ENCODE data around the gene ZSCAN21.
"Not testable (repeated sequence)": the region's sequence is repeated elsewhere in the genome, so short reads cannot be mapped to it uniquely, and the experiment has no call there.

The ZSCAN21 gene

GRCh38 chr7:100049441-100050291 is at the start of gene ZSCAN21:
Gene ZSCAN21 (plus strand): TSS chr7:100049774. CDS start chr7:100057007, 7,233 bp downstream.
- DNase-seq = peak; percentile 87

DNA sequence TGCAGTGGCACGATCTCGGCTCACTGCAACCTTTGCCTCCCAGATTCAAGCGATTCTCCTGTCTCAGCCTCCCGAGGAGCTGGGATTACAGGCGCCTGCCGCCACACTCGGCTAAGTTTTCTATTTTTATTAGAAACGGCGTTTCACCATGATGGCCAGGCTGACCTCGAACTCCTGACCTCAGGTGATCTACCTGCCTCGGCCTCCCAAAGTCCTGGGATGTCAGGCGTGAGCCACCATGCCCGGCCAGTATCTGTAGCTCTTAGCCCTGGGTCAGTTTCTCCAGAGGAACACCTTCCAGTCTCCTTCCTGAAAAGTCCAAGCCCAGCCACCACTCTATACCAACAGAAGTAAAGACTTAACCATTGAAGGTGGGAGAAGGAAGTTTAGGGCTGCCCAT is 49.3 kb upstream of the ZSCAN21 start:
- DNase-seq = no peak

- DNase-seq = peak; percentile 15
Observed at GRCh38 chr7:100003711-100004661, 45.6 kb upstream of the ZSCAN21 start.

GRCh38 chr7:100007887-100008286 is 41.7 kb upstream of the ZSCAN21 start:
- no peak for DNase-seq

DNA sequence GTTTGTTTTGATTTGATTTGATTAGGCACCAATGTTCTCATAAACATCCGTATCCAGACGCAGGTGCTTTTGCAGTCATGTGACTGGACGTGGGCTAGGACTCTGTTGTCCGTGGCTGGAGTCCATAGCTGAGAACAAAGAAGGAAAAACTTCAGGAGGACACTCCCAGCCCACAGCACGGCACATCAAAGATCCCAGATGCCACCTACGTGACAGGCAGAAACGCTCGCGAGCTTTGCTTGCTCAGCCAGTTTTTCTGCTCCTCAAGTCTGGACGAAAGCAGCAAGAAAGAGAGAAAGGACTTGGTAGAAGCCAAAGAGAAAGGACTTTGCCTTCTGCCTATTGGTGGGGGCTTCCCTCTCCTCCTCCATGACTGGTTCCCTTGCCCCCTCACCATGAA is 41.0 kb upstream of the ZSCAN21 start:
- no peak for DNase-seq

- DNase-seq = not testable (repeated sequence)
Observed at GRCh38 chr7:100009952-100010351, 39.6 kb upstream of the ZSCAN21 start.

GRCh38 chr7:100010901-100011300 is 38.7 kb upstream of the ZSCAN21 start:
- DNase-seq = no peak

- no peak for DNase-seq
Observed at GRCh38 chr7:100011516-100011915, 38.1 kb upstream of the ZSCAN21 start.

DNA sequence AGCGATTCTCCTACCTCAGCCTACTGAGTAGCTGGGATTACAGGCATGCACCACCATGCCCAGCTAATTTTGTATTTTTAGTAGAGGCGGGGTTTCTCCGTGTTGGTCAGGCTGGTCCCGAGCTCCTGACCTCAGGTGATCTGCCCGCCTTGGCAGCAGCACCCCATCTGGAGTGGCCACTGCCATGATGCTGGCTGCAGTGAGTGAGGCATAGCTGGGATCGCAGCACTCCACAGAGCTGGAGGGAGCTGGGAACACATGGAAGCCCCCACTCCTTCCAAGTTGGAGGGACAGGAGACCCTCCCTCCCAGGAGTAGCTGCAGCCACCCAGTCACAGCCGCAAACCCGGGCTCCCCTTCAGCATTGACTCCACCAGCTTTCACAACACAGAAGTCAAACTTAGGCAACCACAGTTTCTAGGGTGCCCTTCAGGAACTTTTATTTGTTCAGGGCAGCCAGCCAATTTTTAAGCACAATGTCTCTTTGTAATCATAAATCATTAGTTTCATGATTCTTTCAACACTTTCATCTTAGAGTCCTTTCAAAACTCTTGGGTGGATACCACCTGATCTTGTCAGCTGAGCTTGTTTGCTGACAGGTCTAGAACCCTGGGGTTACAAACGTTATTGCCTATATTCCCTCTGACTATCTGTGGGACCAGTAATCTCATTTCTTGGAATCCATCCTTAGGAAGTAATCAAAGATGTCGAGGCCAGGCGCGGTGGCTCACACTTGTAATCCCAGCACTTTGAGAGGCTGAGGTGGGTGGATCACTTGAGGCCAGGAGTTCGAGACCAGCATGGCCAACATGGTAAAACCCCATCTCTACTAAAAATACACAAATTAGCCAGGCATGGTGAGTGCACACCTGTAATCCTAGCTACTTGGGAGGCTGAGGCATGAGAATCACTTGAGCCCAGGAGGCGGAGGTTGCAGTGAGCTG is 36.9 kb upstream of the ZSCAN21 start:
- not testable (repeated sequence) for DNase-seq

DNA sequence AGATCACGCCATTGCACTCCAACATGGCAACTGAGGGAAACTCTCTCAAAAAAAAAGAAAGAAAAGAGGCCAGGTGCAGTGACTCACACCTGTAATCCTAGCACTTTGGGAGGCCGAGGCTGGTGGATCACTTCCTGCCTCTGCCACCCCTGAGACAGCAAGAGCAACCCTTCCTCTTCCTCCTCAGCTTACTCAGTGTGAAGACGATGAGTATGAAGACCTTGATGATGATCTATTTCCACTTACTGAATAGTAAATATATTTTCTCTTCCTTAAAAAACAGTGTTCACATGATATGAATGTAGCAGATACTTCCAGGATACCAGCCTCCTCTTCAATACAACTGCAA is 36.3 kb upstream of the ZSCAN21 start:
- DNase-seq = no peak

GRCh38 chr7:100015232-100016214 is 34.1 kb upstream of the ZSCAN21 start, which contains the start of gene ZKSCAN1:
Gene ZKSCAN1 (plus strand): TSS chr7:100015596. CDS start chr7:100023507, 7,911 bp downstream.
- DNase-seq = peak; percentile 96

DNA sequence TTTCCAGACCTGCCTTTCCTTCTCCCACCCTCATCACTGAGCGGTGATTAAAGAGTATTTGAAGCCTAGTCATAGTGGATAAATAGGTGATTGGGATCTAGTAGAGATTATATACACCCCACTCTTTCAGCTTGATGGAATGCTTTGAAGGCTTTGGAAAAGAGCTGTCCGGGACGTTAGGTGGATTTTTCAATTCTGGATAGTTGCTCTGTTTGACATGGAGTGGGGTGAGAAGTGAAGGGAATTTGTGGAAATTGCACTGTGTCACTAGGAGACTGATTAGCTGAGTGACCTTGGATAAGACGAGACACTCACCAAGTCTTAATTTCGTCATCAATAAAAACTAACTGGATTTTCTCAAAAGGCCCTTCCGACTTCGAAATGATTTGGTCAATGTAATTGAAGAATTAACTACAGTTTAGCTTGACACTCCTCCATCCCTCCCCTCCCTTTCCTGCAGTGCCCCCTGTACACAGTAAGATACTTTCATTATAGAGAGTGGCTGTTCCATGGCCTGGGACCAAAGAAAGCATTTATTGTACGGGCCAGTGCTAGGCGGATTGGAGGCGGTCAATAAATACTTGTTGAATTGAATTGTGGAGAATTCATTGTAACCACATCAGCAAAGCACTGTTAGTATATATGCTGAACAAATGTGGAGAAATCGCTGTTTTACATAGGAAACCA is 33.2 kb upstream of the ZSCAN21 start:
- peak; percentile 25 for DNase-seq

GRCh38 chr7:100017300-100017699 is 32.3 kb upstream of the ZSCAN21 start:
- no peak for DNase-seq

DNA sequence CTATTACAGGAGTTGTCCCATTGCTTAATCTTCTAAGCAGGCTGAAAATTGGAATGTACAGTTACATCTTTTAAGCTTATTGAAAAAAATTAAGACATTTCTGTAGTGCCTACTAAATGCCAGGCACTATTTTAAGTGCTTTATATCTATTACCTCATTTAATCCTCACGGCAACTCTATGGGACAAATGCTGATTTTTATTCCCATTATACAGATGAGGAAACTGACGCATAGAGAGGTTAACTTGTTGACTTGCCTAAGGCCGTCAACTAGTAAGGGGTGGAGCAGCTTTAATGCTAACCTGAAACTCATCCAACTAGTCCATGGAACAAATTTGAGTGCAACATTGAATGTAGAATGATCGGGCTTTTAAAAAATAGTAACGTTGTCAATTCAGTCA is 31.7 kb upstream of the ZSCAN21 start:
- DNase-seq = no peak

- no peak for DNase-seq
Observed at GRCh38 chr7:100019908-100020307, 29.7 kb upstream of the ZSCAN21 start.

GRCh38 chr7:100021297-100021696 is 28.3 kb upstream of the ZSCAN21 start:
- DNase-seq = no peak

DNA sequence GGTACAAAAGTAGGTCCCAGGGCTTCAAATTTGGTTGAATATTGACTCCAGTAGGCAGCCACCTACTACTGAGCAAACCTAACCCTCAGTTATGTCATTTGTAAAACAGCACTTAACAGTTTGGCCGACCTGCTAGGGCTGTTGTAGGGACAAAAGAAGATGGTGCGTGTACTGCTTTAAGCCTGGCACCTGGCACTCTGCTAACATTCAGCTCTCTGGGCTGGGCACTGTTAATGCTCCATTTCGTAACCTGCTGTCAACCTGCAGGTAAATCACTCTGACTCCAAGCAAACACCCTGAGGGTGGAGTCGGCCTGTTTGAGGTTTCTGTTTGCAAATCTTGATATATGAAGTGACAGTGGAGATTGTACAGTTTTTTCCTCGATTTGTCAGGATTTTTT is 27.0 kb upstream of the ZSCAN21 start:
- DNase-seq = no peak

DNA sequence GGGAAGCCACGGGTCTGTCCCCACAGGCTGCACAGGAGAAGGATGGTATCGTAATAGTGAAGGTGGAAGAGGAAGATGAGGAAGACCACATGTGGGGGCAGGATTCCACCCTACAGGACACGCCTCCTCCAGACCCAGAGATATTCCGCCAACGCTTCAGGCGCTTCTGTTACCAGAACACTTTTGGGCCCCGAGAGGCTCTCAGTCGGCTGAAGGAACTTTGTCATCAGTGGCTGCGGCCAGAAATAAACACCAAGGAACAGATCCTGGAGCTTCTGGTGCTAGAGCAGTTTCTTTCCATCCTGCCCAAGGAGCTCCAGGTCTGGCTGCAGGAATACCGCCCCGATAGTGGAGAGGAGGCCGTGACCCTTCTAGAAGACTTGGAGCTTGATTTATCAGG is 26.0 kb upstream of the ZSCAN21 start:
- DNase-seq = no peak

DNA sequence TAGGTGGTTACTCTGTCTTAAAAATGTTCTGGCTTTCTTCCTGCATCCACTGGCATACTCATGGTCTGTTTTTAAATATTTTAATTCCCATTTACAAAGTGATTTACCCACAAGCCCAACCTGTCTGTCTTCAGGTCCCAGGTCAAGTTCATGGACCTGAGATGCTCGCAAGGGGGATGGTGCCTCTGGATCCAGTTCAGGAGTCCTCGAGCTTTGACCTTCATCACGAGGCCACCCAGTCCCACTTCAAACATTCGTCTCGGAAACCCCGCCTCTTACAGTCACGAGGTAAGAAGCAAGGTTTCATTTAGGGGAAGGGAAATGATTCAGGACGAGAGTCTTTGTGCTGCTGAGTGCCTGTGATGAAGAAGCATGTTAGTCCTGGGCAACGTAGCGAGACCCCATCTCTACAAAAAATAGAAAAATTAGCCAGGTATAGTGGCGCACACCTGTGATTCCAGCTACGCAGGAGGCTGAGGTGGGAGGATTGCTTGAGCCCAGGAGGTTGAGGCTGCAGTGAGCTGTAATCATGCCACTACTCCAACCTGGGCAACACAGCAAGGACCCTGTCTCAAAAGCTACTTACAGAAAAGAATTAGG is 25.5 kb upstream of the ZSCAN21 start:
- DNase-seq = no peak

- DNase-seq = no peak
Observed at GRCh38 chr7:100027197-100027596, 22.4 kb upstream of the ZSCAN21 start.

Measured in NCI-H82 (cell line).